Activated CD8-positive, alpha-beta memory T cell treated with anti-CD3 and anti-CD28 coated beads, Interleukin-2, amount 50 U/mL, for 48 hours (primary cell): ENCODE results near the gene TSHZ2.

ENCODE experiments used
- DNase-seq: peaks from one replicate; pipeline ENCODE4 v3.0.0-alpha.2; 2020

Gene TSHZ2

DNA sequence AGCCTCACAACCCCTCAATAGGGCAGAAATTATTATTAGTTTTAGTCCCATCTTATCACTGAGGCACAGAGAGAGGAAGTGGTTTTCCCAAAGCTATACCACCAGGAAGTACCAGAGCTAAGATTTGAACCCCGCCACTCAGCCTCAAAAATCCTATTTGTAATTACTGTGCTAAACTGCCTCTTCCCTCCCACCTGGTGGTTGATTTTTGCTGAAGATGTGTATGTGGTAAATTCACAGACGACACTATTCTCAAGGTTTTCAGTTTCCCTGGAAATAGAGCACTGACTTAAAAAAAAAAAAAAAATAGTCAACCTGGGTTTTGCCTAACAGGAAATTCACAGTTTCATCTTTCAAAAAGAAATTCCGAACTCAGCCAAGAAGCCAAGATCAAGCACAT lies 57.9 kb downstream of the TSHZ2 start:
- no peak for DNase-seq

GRCh38 chr20:53032046-53032445 lies 59.9 kb downstream of the TSHZ2 start:
- DNase-seq: no peak

DNA sequence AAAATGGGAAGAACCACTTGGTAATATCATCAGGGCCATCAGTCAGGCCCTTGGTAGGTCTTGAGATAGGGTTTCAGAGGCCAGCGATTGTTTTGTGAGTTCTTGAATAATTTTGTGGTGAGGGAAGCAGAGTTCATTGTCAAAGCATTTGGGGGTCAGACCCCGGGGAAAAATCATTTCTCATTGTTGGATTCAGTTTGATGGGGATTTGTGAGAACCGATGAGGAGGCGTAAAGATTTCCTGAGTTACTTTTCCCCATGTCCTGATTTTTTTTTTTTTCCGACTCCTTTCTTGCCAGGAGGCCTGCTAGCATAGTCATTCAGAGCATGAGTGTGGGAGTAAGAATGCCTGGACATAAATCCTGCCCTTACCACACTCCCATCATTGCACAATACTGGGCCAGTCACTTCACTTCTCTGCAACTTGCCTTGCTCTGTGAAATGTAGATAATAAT lies 60.3 kb downstream of the TSHZ2 start:
- no peak for DNase-seq

DNA sequence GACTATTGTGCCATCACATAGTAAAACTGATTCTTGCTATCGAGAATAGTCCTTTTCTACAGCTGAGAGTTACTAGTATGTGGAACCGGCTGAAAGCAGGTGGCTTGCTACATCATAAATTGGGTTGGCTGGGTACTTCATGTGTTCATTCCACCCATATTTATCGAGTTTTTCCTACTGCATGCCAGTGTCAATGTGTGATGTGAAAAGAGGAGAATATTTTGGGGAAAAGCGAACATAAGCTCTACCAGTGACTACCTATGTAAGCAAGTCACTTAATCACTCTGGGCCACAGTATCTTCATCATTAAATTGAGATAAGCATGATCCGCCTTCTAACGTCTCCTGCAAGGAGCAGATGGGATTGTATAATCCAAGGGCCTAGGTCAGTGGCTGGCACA lies 61.0 kb downstream of the TSHZ2 start:
- no peak for DNase-seq

- DNase-seq: no peak
These were observed 62.7 kb downstream of the TSHZ2 start for GRCh38 chr20:53034899-53035298.

- DNase-seq: no peak
These were observed 64.8 kb downstream of the TSHZ2 start for GRCh38 chr20:53036992-53037391.

DNA sequence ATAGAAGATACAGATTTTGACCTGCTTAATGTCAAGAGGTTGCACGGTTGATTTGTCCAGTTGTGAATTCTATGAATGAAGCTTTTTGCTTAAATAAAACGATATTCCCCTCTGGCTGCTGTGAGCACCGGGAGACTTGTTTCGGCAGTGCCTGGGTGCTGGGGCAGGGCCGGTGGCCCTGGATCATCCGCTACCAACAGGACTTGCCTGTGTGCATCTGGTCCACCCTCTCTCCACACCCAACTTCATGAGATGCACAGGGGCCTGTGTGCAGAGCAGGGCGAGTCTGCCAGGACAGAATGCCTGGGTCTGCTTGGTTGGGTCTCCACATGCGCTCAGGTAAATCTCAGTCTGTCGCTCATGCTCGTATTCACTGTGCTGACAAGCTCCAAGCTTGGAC lies 65.5 kb downstream of the TSHZ2 start:
- no peak for DNase-seq

- no peak for DNase-seq
These were observed 66.1 kb downstream of the TSHZ2 start for GRCh38 chr20:53038299-53038698.

GRCh38 chr20:53040693-53041589 lies 68.8 kb downstream of the TSHZ2 start:
- no peak for DNase-seq

- DNase-seq: no peak
These were observed 70.4 kb downstream of the TSHZ2 start for GRCh38 chr20:53042521-53042920.

DNA sequence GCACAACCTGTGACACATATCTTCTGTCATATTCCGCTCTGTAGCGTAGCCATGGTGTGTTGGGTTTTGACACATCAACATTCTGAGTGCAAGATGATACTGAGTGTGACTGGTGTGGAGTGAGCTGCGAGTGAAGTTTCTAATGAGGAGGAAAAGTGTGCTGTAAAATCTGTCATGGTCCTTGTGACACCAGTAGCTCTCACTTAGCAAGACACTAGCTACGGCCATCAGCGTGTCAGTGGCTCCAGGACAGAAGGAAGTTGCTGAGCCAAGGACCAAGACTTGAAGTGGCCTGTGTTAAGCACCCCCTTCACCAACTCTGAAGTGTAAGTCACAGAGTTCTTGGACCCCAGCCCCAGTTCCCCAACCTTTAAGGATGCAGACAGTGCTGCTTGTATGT lies 72.1 kb downstream of the TSHZ2 start:
- no peak for DNase-seq

GRCh38 chr20:53045941-53046340 lies 73.8 kb downstream of the TSHZ2 start:
- DNase-seq: no peak

DNA sequence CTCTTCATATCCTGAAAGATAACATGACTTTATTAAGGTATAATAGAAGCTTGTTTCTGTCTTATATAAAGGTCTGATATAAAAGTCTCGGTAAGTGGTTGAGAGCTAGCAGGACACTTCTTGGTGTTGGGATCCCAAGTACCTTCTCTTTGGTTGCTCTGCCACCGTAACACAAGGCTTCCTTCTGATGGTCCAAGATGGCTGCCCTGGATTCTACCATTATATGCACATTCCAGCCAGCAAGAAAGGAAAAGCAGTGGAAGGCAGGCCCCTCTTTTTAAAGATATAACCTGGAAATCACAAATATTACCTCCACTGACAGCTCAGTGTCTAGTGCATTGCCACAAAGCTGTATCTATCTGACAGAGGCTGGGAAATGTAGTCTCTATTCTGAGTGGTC lies 75.0 kb downstream of the TSHZ2 start:
- no peak for DNase-seq

DNA sequence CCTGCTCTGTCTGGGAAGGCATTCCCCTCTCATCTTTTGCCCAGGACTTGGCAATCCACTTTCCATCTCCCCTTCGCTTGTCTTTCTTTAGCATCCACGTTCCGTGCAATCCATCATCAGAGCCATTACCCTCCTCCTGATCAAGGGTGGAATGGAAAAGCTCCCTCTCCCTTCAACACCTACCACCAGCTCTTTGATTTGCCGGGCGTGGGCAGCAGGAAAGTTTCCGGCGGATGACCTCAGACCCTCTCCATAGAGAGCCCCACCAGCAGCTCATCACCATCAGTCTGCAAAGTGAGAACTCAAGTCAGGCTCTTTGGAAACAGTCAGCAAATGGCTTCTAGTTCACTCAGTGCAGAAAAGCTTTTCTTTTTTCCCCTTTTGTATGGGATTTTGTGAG lies 76.2 kb downstream of the TSHZ2 start:
- DNase-seq: no peak

GRCh38 chr20:53050338-53050737 lies 78.2 kb downstream of the TSHZ2 start:
- no peak for DNase-seq

GRCh38 chr20:53052380-53052779 lies 80.2 kb downstream of the TSHZ2 start:
- no peak for DNase-seq

- DNase-seq: no peak
These were observed 81.4 kb downstream of the TSHZ2 start for GRCh38 chr20:53053595-53053994.

- no peak for DNase-seq
These were observed 83.4 kb downstream of the TSHZ2 start for GRCh38 chr20:53055367-53056067.

GRCh38 chr20:53057579-53057978 lies 85.4 kb downstream of the TSHZ2 start:
- DNase-seq: no peak

DNA sequence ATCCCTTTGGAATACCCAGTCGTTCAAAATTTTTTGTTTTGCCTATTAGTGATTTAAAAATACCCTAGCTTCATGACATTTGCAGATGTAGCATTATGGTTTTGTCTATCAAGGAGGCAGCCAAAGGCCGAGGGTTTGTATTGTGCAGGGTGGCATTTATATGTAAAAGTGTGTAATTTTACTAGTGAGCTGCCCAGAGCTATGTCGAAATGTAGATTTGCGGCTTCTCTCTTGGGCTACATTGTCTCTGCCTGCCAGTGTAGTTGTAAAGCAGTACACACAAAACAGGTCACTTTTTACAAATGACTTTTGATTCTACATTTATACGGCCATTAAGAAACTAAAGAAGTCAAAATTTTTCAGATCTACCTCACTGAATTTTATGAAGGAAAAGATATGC lies 87.7 kb downstream of the TSHZ2 start:
- no peak for DNase-seq

- DNase-seq: no peak
These were observed 89.3 kb downstream of the TSHZ2 start for GRCh38 chr20:53061192-53062108.

- no peak for DNase-seq
These were observed 92.8 kb downstream of the TSHZ2 start for GRCh38 chr20:53064935-53065334.

DNA sequence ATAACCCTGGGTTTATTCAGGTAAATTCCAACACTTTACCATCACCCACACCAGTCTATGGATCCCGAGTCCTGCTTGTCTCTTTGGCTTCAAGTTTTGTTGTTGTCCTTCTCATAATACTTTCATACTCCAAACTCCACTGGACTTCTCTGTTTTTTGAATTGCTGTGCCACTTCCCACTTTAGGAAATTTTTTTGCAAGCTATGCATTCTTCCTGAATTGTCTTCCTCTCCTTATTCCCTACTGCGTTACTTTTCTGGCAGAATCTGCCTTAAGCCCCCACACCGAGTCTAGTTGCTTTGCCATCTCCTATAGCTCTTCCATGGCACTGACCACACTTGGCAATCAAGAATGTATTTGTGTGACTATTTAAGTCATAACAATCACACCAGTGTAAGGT lies 96.1 kb downstream of the TSHZ2 start:
- no peak for DNase-seq
